GM13976 (cell line): Measurements from ENCODE around the gene TOR1AIP1.

Experiments used
- DNase-seq: peaks from one replicate; pipeline ENCODE4 v3.0.0; 2012; ENCODE audit warnings: low spot score
- CTCF ChIP-seq: IDR thresholded peaks from 2 replicates; pipeline ENCODE4 v1.5.1; 2012; ENCODE audit warnings: borderline replicate concordance, mild to moderate bottlenecking; ENCODE audit not compliant: insufficient read depth; ENCODE audit errors: extremely low read depth, missing control alignments, control extremely low read depth
- in situ Hi-C: fragments of 300-500 bp; cut with MboI; formaldehyde crosslinking; loops from one replicate; pipeline ENCODE4 v1.12.0; 2022; ENCODE audit warnings: low sequenced_read_pairs, mixed read lengths, inconsistent platforms; ENCODE audit not compliant: unreplicated experiment

TOR1AIP1 gene

DNA sequence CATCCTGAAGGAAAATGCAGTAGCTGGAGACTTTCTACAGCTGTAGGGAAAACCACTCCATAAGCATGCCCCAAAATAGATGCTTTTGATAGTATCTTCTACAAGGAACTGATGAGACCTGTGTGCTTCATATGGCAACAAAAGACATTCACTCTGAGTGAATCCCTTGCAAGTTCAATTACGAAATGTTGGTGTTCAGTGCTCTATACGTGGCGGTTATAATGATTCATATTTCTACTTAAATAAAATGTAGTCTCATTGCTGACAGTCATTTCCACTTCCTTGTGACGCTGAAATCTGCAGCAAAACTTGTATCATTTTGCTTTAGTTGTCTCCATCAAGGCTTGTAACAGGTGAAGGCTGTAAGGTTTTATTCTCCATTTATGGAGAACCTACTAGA lies 25.1 kb upstream of the TOR1AIP1 start:
- no peak for DNase-seq
- no peak for TF ChIP-seq CTCF
- in situ Hi-C loops, result no loop called here

GRCh38 chr1:179860652-179861051 lies 21.4 kb upstream of the TOR1AIP1 start:
- no peak for DNase-seq
- in situ Hi-C loops, result loop anchor here (10.0 kb wide), 1 partner anchor 304 kb away; no protein-coding TSS in a partner anchor
- no peak for TF ChIP-seq CTCF

- in situ Hi-C loops, result loop anchor here (10.0 kb wide), 1 partner anchor 299 kb away; no protein-coding TSS in a partner anchor
- TF ChIP-seq CTCF, result no peak
Measured at GRCh38 chr1:179865377-179865776, 16.7 kb upstream of the TOR1AIP1 start.

GRCh38 chr1:179866616-179867015 lies 15.5 kb upstream of the TOR1AIP1 start:
- no peak for TF ChIP-seq CTCF
- in situ Hi-C loops, result loop anchor here (10.0 kb wide), 1 partner anchor 298 kb away; no protein-coding TSS in a partner anchor
- DNase-seq, result no peak

More at GRCh38 chr1:179865377-179865776, 16.7 kb upstream of the TOR1AIP1 start:
- DNase-seq, result no peak

- DNase-seq, result peak; percentile 58
- in situ Hi-C loops, result loop anchor here (10.0 kb wide), 1 partner anchor 297 kb away; no protein-coding TSS in a partner anchor
- TF ChIP-seq CTCF, result peak; percentile 63
Measured at GRCh38 chr1:179867493-179868330, 14.4 kb upstream of the TOR1AIP1 start.

GRCh38 chr1:179870870-179871269 lies 11.2 kb upstream of the TOR1AIP1 start:
- in situ Hi-C loops, result no loop called here
- TF ChIP-seq CTCF, result no peak
- no peak for DNase-seq

GRCh38 chr1:179871940-179872339 lies 10.1 kb upstream of the TOR1AIP1 start:
- TF ChIP-seq CTCF, result no peak
- DNase-seq, result no peak
- in situ Hi-C loops, result no loop called here
